IPS-NIHi7 (cell line): Measurements from ENCODE around the gene ATP5MG.
"Not testable (repeated sequence)": the region's sequence is repeated elsewhere in the genome, so short reads cannot be mapped to it uniquely, and the experiment has no call there.

Source experiments
- DNase-seq: peaks from one replicate; pipeline ENCODE4 v3.0.0; 2012; ENCODE audit warnings: mixed read lengths; ENCODE audit errors: extremely low spot score

ATP5MG gene

GRCh38 chr11:118401151-118401879 is at the start of gene ATP5MG:
Gene ATP5MG (plus strand): TSS chr11:118401606. CDS start chr11:118401666, 60 bp downstream.
- peak; percentile 90 for DNase-seq

GRCh38 chr11:118353084-118353710 is 48.2 kb upstream of the ATP5MG start:
- DNase-seq, result no peak

- DNase-seq, result no peak
Measured at GRCh38 chr11:118358071-118358470, 43.3 kb upstream of the ATP5MG start.

GRCh38 chr11:118359295-118359958 is 42.0 kb upstream of the ATP5MG start, which contains the start of gene UBE4A:
Gene UBE4A (plus strand): TSS chr11:118359600. CDS start chr11:118365081, 5,481 bp downstream.
- DNase-seq, result peak; percentile 93

- no peak for DNase-seq
Measured at GRCh38 chr11:118364956-118365615, 36.3 kb upstream of the ATP5MG start.

- DNase-seq, result no peak
Measured at GRCh38 chr11:118366287-118366686, 35.1 kb upstream of the ATP5MG start.

- no peak for DNase-seq
Measured at GRCh38 chr11:118370774-118371173, 30.6 kb upstream of the ATP5MG start.

- no peak for DNase-seq
Measured at GRCh38 chr11:118373263-118373662, 28.1 kb upstream of the ATP5MG start.

GRCh38 chr11:118373871-118374270 is 27.5 kb upstream of the ATP5MG start:
- DNase-seq, result no peak

- no peak for DNase-seq
Measured at GRCh38 chr11:118374729-118375128, 26.7 kb upstream of the ATP5MG start.

- DNase-seq, result no peak
Measured at GRCh38 chr11:118375978-118376377, 25.4 kb upstream of the ATP5MG start.

- DNase-seq, result no peak
Measured at GRCh38 chr11:118379497-118379896, 21.9 kb upstream of the ATP5MG start.

GRCh38 chr11:118380571-118380970 is 20.8 kb upstream of the ATP5MG start:
- DNase-seq, result no peak

- no peak for DNase-seq
Measured at GRCh38 chr11:118382954-118383353, 18.5 kb upstream of the ATP5MG start.

GRCh38 chr11:118383657-118384056 is 17.7 kb upstream of the ATP5MG start:
- DNase-seq, result no peak

GRCh38 chr11:118396097-118396501 is 5.3 kb upstream of the ATP5MG start:
- no peak for DNase-seq

- no peak for DNase-seq
Measured at GRCh38 chr11:118397448-118397847, 4.0 kb upstream of the ATP5MG start.

GRCh38 chr11:118398791-118399559 is 2.4 kb upstream of the ATP5MG start:
- DNase-seq, result no peak

- no peak for DNase-seq
Measured at GRCh38 chr11:118401880-118402590, 629 bp downstream of the ATP5MG start.

- not testable (repeated sequence) for DNase-seq
Measured at GRCh38 chr11:118402594-118402993, 1.2 kb downstream of the ATP5MG start.
